Testis (tissue), 3 donors: ENCODE results near the gene VAV2. TPM values are rescaled to one million over a fixed set of nuclear protein-coding genes. Genes with fewer than 3 reads are reported as not detected.

ENCODE experiments used
- DNase-seq: peaks from one replicate; pipeline ENCODE4 v3.0.0-alpha.2; 2019
- H3K27ac ChIP-seq, 2 donors: fragments of 200-600 bp; sonication (generic); one replicate each; pipeline ENCODE4 v1.5.1; 2019
- H3K27me3 ChIP-seq: fragments of 200-600 bp; sonication (generic); one replicate; pipeline ENCODE4 v1.5.1; 2019
- H3K36me3 ChIP-seq: fragments of 200-600 bp; sonication (generic); one replicate; pipeline ENCODE4 v1.5.1; 2017; ENCODE audit warnings: low read depth; ENCODE audit errors: missing control alignments
- H3K4me1 ChIP-seq: fragments of 200-600 bp; sonication (generic); one replicate; pipeline ENCODE4 v1.5.1; 2019
- H3K4me3 ChIP-seq, 2 donors: fragments of 200-600 bp; sonication (generic); one replicate each; pipeline ENCODE4 v1.5.1; 2017 to 2019
- H3K9me3 ChIP-seq: fragments of 200-600 bp; sonication (generic); one replicate; pipeline ENCODE4 v1.5.1; 2017
- POLR2A ChIP-seq: fragments of 450-650 bp; IDR thresholded peaks from one replicate; pipeline ENCODE4 v1.6.1; 2017; ENCODE audit warnings: antibody characterized with exemption, mild to moderate bottlenecking, moderate library complexity
- WGBS, 2 donors: methylation state at CpG; one replicate each; pipeline ENCODE4 v1.1.5; 2018; 5-methylcytosine and 5-hydroxymethylcytosine counted together
- intact Hi-C: fragments of 100-400 bp; cut with DNase I; formaldehyde crosslinking; loops from one replicate; pipeline ENCODE4 v1.15.1; 2023; ENCODE audit warnings: low total_unique reads
- polyA plus RNA-seq: library from polyadenylated mRNA; stranded (reverse); fragments of 350-450 nt; fragmentation: Illumina TruSeq; extraction: RNeasy Lipid Tissue Mini Kit (QIAGEN cat#74804); gene quantifications from one replicate; pipeline ENCODE4 v1.2.3, GENCODE V29; 2014; ENCODE audit warnings: low read depth, low replicate concordance; ENCODE audit not compliant: insufficient read depth
- total RNA-seq, 2 donors: library from RNA; depleted of rRNA; stranded (reverse); fragments of >200 nt; gene quantifications; one replicate each; pipeline ENCODE4 v1.2.3, GENCODE V29; 2016
- TF ChIP-seq, protein P1 (sequence below), 3 experiments: fragments of 450-650 bp in 2 of 3; fragments of 200-600 bp in 1 of 3; sonication (generic) in 1 of 3; IDR thresholded peaks; one replicate each; pipeline ENCODE4 v1.5.1; 2016 to 2019; ENCODE audit warnings: antibody characterized with exemption in 3 of 3, mild to moderate bottlenecking in 2 of 3, moderate library complexity in 1 of 3

VAV2 gene
- total and polyA plus RNA-seq, 3 donors from 2014 or later, result 11.0 to 14.1 (median 12.2) TPM

DNA sequence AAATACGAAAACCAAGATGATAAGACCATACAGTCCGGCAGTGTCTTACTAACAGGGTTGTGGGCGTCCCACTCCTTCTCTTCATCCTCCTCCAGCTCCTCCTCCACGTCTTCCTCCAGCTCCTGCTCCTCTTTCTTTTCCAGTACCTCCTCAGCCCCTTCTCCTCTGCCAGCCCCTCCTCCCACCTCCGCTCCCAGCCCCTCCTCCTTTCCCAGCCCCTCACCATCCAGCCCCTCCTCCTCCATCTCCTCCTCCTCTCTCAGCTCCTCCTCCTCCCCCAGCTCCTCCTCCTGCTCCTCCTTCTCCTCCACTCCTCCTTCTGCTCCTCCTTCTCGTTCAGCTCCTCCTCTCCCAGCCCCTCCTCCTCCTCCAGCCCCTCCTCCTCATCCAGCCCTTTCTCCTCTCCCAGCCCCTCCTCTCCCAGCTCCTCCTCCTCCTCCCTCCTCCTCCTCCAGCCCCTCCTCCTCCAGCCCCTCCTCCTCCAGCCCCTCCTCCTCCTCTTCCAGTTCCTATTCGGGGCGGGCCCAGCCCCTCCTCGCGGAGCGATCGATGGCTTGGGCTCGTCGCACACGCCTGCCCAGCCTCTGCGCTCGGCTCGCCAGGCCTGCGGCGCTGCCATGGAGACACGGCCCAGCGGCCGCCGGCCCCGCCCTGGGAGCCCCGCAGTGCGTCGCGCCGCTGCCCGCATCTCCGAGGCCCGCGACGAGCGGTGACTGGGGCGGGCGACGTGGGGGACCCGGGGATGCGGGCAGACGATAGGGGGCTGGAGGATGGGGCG, 32.9 kb upstream of the VAV2 start, which contains the start of gene BRD3OS:
Gene BRD3OS (plus strand): TSS at position 654 of the 778 bp plus-strand sequence. CDS start 1,267 bp downstream, outside the sequence.
- intact Hi-C loops, result no loop called here
- Histone ChIP-seq H3K4me1 (peaks cover 15% of the 10 kb centered on the region), H3K36me3 (no peaks in the 10 kb centered on the region), H3K27ac (peak within 1 kb of the TSS; percentile 63 to 83), H3K4me3 (peak within 1 kb of the TSS; percentile 85 to 86), H3K27me3 (no peaks in the 10 kb centered on the region), H3K9me3 (no peaks in the 10 kb centered on the region)
- DNase-seq, result peak; percentile 97
- WGBS, 2 donors, result 1% methylated on average over 13 to 40 of the region's 43 CpGs
- no peak for TF ChIP-seq POLR2A
- TF ChIP-seq, protein P1, sequence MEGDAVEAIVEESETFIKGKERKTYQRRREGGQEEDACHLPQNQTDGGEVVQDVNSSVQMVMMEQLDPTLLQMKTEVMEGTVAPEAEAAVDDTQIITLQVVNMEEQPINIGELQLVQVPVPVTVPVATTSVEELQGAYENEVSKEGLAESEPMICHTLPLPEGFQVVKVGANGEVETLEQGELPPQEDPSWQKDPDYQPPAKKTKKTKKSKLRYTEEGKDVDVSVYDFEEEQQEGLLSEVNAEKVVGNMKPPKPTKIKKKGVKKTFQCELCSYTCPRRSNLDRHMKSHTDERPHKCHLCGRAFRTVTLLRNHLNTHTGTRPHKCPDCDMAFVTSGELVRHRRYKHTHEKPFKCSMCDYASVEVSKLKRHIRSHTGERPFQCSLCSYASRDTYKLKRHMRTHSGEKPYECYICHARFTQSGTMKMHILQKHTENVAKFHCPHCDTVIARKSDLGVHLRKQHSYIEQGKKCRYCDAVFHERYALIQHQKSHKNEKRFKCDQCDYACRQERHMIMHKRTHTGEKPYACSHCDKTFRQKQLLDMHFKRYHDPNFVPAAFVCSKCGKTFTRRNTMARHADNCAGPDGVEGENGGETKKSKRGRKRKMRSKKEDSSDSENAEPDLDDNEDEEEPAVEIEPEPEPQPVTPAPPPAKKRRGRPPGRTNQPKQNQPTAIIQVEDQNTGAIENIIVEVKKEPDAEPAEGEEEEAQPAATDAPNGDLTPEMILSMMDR (IDR thresholded peaks at IDR 0.05), result no peak

DNA sequence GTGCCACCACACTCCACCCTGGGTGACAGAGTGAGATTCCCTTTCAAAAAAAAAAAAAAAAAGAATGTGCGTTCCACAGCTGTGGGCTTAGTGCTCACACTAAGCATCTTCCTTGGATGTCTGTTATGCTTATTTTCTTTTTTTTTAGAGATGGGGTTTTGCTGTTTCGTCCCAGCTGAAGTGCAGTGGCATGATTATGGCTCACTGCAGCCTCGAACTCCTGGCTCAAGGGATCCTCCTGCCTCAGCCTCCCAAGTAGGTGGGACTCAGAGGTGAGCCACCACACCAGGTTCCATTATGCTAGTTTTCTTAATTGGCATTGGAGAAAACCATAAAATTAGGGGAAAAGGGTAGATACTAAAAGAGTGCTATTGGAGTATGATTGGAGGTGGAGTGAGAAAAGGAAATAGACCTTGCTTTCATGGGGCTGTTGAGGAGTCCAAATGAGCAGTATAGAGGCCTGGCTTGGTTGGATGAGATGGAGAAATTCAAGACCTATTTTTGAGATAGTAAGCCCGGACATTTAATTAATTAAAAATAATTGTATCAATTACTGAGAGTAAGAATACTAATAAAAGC, 32.2 kb upstream of the VAV2 start:
- Histone ChIP-seq H3K4me1 (peaks cover 12% of the 10 kb centered on the region), H3K27me3 (no peaks in the 10 kb centered on the region), H3K36me3 (no peaks in the 10 kb centered on the region), H3K27ac (peak overlapping the region in 1 of 2 donors; percentile 83), H3K9me3 (no peaks in the 10 kb centered on the region), H3K4me3 (peak overlapping the region in 1 of 2 donors; percentile 85)
- 68 to 74% methylated on average over 4 of the region's 4 CpGs for WGBS, 2 donors
- no peak for DNase-seq
- TF ChIP-seq, protein P1 (IDR thresholded peaks at IDR 0.05), result no peak
- no peak for TF ChIP-seq POLR2A
- intact Hi-C loops, result no loop called here

DNA sequence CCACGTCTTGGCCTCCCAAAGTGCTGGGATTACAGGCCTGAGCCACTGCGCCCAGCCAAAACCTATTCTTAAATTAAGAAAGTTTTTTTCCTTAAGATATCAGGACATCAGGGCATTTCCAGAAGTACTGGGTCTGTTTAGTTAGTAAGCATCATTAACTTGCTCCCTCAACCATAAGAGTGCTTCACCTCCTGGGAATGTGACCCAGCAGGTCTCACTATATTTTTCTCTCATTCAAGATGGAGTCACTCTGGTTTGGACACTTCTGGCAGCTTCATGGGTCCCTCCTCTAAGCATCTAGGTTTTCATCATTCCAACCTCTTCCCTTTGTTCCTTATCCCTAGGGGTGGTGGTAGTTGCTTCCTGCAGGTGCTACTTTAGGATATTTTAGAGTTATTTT, 22.8 kb upstream of the VAV2 start:
- no peak overlapping the region for H3K27ac ChIP-seq
- H3K36me3 ChIP-seq, result no peaks in the 10 kb centered on the region
- intact Hi-C loops, result no loop called here
- TF ChIP-seq, protein P1 (IDR thresholded peaks at IDR 0.05), result no peak
- TF ChIP-seq POLR2A, result no peak
- no peaks in the 10 kb centered on the region for H3K9me3 ChIP-seq
- 96 to 97% methylated on average over 2 of the region's 2 CpGs for WGBS, 2 donors
- H3K4me1 ChIP-seq, result no peaks in the 10 kb centered on the region
- no peak for DNase-seq
- H3K4me3 ChIP-seq, result no peak overlapping the region
- no peaks in the 10 kb centered on the region for H3K27me3 ChIP-seq

DNA sequence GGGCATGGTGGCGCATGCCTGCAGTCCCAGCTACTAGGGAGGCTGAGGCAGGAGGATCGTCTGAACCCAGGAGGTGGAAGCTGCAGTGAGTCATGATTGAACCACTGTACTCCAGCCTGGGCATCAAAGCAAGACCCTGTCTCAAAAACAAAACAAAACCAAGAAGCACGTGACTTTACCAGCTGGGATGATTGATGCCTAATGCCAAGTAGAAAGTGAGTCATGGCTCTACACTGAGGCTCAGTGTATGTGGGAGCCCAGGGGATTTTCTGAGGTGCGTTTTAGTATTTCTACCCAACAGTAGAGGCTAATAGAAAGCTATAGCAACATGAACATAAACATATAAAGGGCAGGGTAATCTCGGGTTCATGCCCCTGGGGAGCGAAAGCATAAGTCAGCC, 19.3 kb upstream of the VAV2 start:
- intact Hi-C loops, result no loop called here
- H3K4me3 ChIP-seq, result no peak overlapping the region
- no peaks in the 10 kb centered on the region for H3K36me3 ChIP-seq
- no peaks in the 10 kb centered on the region for H3K27me3 ChIP-seq
- no peak for DNase-seq
- 88 to 90% methylated on average over 6 of the region's 6 CpGs for WGBS, 2 donors
- H3K9me3 ChIP-seq, result no peaks in the 10 kb centered on the region
- TF ChIP-seq, protein P1 (IDR thresholded peaks at IDR 0.05), result no peak
- no peak for TF ChIP-seq POLR2A
- H3K4me1 ChIP-seq, result no peaks in the 10 kb centered on the region
- no peak overlapping the region for H3K27ac ChIP-seq
